SK-N-SH (cell line): ENCODE results near the gene LEKR1. TPM values are rescaled to one million over a fixed set of nuclear protein-coding genes. Genes with fewer than 3 reads are reported as not detected.

ENCODE experiments used
- CTCF ChIA-PET: fragments of 300-600, 350-600 bp; formaldehyde crosslinking; extraction: SDS; loops from one replicate; lab custom pipeline; 2021; lab: Yijun Ruan, JAX
- POLR2A ChIA-PET: fragments of 350-600 bp; sonication (Branson Sonifier 250); formaldehyde crosslinking; extraction: SDS; loops from one replicate; lab custom pipeline; 2020; ENCODE audit warnings: antibody characterized with exemption, inconsistent platforms; lab: Yijun Ruan, JAX
- DNase-seq: peaks from one replicate; pipeline ENCODE4 v3.0.0; 2012
- H2AFZ ChIP-seq: fragments of 200-600 bp; sonication (generic); 2 replicates; pipeline ENCODE4 v1.8.1; 2016; ENCODE audit warnings: antibody characterized with exemption, mild to moderate bottlenecking, low read depth
- H3F3A ChIP-seq: fragments of 200-600 bp; sonication (generic); replicated peaks from 2 replicates; pipeline ENCODE3; 2016; ENCODE audit warnings: antibody characterized with exemption, mild to moderate bottlenecking; ENCODE audit not compliant: insufficient read depth
- H3K27ac ChIP-seq, 2 experiments: fragments of 200-500 bp in 1 of 2; fragments of 200-600 bp in 1 of 2; sonication (Bioruptor generic) in 1 of 2; sonication (generic), shearing (Covaris generic) in 1 of 2; 2 replicates each; pipeline versions ENCODE4 v1.5.1 to v1.6.1; 2014 to 2016; ENCODE audit warnings: low read depth in 2 of 2, inconsistent platforms in 1 of 2, low read length in 1 of 2, mild to moderate bottlenecking in 1 of 2, mixed read lengths in 1 of 2
- H3K27me3 ChIP-seq: fragments of 200-600 bp; sonication (generic), shearing (Covaris generic); 2 replicates; pipeline ENCODE4 v1.6.1; 2016; ENCODE audit warnings: mixed run types; ENCODE audit not compliant: insufficient read depth
- H3K36me3 ChIP-seq, 2 experiments: fragments of 200-500 bp in 1 of 2; fragments of 200-600 bp in 1 of 2; sonication (Bioruptor generic) in 1 of 2; sonication (generic) in 1 of 2; replicated peaks in 1 of 2; 2 replicates each; pipeline versions ENCODE3 to v1.5.1; 2014 to 2016; ENCODE audit warnings: low read length in 1 of 2, mild to moderate bottlenecking in 1 of 2; ENCODE audit not compliant: insufficient read depth in 2 of 2, control insufficient read depth in 1 of 2
- H3K4me1 ChIP-seq, 2 experiments: fragments of 200-500 bp in 1 of 2; fragments of 200-600 bp in 1 of 2; sonication (Bioruptor generic) in 1 of 2; sonication (generic), shearing (Covaris generic) in 1 of 2; 2 replicates each; pipeline versions ENCODE4 v1.5.1 to v1.6.1; 2014 to 2016; ENCODE audit warnings: low read depth in 1 of 2, low read length in 1 of 2, mixed run types in 1 of 2; ENCODE audit not compliant: insufficient read depth in 2 of 2, control insufficient read depth in 1 of 2
- H3K4me2 ChIP-seq: fragments of 200-600 bp; sonication (generic), shearing (Covaris generic); 2 replicates; pipeline ENCODE4 v1.6.1; 2017; ENCODE audit warnings: mixed run types
- H3K4me3 ChIP-seq, 2 experiments: fragments of 200-500 bp in 1 of 2; fragments of 200-600 bp in 1 of 2; sonication (Bioruptor generic) in 1 of 2; sonication (generic), shearing (Covaris generic) in 1 of 2; 2 replicates each; pipeline versions ENCODE4 v1.5.1 to v1.8.1; 2014 to 2016; ENCODE audit warnings: low read depth in 2 of 2, inconsistent platforms in 1 of 2, low read length in 1 of 2, mild to moderate bottlenecking in 1 of 2, mixed read lengths in 1 of 2, moderate library complexity in 1 of 2
- H3K79me2 ChIP-seq: fragments of 200-600 bp; sonication (generic); 2 replicates; pipeline ENCODE4 v1.8.1; 2017; ENCODE audit warnings: mild to moderate bottlenecking; ENCODE audit not compliant: insufficient read depth
- H3K9ac ChIP-seq: fragments of 200-600 bp; sonication (generic); 2 replicates; pipeline ENCODE4 v1.6.1; 2017; ENCODE audit warnings: mixed run types
- H3K9me2 ChIP-seq: fragments of 200-600 bp; sonication (generic); 2 replicates; pipeline ENCODE4 v1.6.1; 2017; ENCODE audit warnings: mixed run types
- H3K9me3 ChIP-seq: fragments of 200-600 bp; sonication (generic); 2 replicates; pipeline ENCODE4 v1.6.1; 2017; ENCODE audit warnings: mixed run types, mild to moderate bottlenecking, moderate library complexity
- H4K20me1 ChIP-seq: fragments of 200-600 bp; sonication (generic); 2 replicates; pipeline ENCODE4 v1.6.1; 2017; ENCODE audit warnings: mild to moderate bottlenecking, mixed run types; ENCODE audit not compliant: insufficient read depth
- CHD2 ChIP-seq: fragments of 150-350 bp; IDR thresholded peaks from 2 replicates; pipeline ENCODE4 v1.6.1; 2018; ENCODE audit warnings: low read length; ENCODE audit not compliant: partially characterized antibody
- CTCF ChIP-seq: fragments of 200-600 bp; sonication (generic); IDR thresholded peaks from 2 replicates; pipeline ENCODE4 v1.6.1; 2017; ENCODE audit warnings: antibody characterized with exemption, mild to moderate bottlenecking, moderate library complexity
- EP300 ChIP-seq, 2 experiments: IDR thresholded peaks; 2 replicates each; pipeline versions ENCODE4 v1.4.0 to v1.6.1; 2012; ENCODE audit warnings: borderline replicate concordance in 1 of 2, low read depth in 1 of 2, low read length in 1 of 2
- EZH2phosphoT487 ChIP-seq: fragments of 200-600 bp; sonication (generic); IDR thresholded peaks from 2 replicates; pipeline ENCODE4 v1.6.1; 2017; ENCODE audit warnings: low read depth, mixed run types, mild to moderate bottlenecking, antibody characterized with exemption, moderate library complexity, borderline replicate concordance
- GABPA ChIP-seq: IDR thresholded peaks from 2 replicates; pipeline ENCODE4 v1.4.0; 2012; ENCODE audit warnings: low read depth, mild to moderate bottlenecking
- IRF3 ChIP-seq: fragments of 150-350 bp; IDR thresholded peaks from 2 replicates; pipeline ENCODE4 v1.6.1; 2016; ENCODE audit warnings: mild to moderate bottlenecking, low read depth, low read length
- JUND ChIP-seq: IDR thresholded peaks from 2 replicates; pipeline ENCODE4 v1.4.0; 2012
- MAX ChIP-seq: IDR thresholded peaks from 2 replicates; pipeline ENCODE4 v1.4.0; 2012; ENCODE audit warnings: low read depth
- NRF1 ChIP-seq: IDR thresholded peaks from 2 replicates; pipeline ENCODE4 v1.6.1; 2012; ENCODE audit warnings: low read depth, mild to moderate bottlenecking, low read length
- RCOR1 ChIP-seq: fragments of 150-350 bp; IDR thresholded peaks from 2 replicates; pipeline ENCODE4 v1.6.1; 2017; ENCODE audit warnings: antibody characterized with exemption, low read length
- SIN3A ChIP-seq: IDR thresholded peaks from 2 replicates; pipeline ENCODE4 v1.6.1; 2012; ENCODE audit warnings: low read depth, mild to moderate bottlenecking, low read length, moderate library complexity, borderline replicate concordance
- SMC3 ChIP-seq: IDR thresholded peaks from 2 replicates; pipeline ENCODE4 v1.6.1; 2012; ENCODE audit warnings: low read depth, low read length, improper control_type of control experiment
- YY1 ChIP-seq: IDR thresholded peaks from 2 replicates; pipeline ENCODE4 v1.4.0; 2012; ENCODE audit warnings: low read depth, mild to moderate bottlenecking
- WGBS: methylation state at CpG from one replicate; pipeline ENCODE4 v1.1.6; 2017; ENCODE audit warnings: low lambda C conversion rate; 5-methylcytosine and 5-hydroxymethylcytosine counted together
- polyA plus RNA-seq, 3 experiments: library from polyadenylated mRNA; depleted of rRNA; stranded (reverse); fragments of >200 nt; gene quantifications; 2 replicates each; pipeline ENCODE4 v1.2.3, GENCODE V29; 2012
- TF ChIP-seq, protein P1 (sequence below): IDR thresholded peaks from 2 replicates; pipeline ENCODE4 v1.4.0; 2012; ENCODE audit warnings: low read depth, borderline replicate concordance
- TF ChIP-seq, protein P2 (sequence below): IDR thresholded peaks from 2 replicates; pipeline ENCODE4 v1.6.1; 2012; ENCODE audit warnings: mild to moderate bottlenecking, low read depth, low read length, moderate library complexity

The LEKR1 gene
- polyA plus RNA-seq, 1 of the 3 experiments (the other 2 are of a cell fraction): 0.30 TPM

- DNase-seq: no peak
- H3K9me2 ChIP-seq: no peaks in the 10 kb centered on the region
- no peaks in the 10 kb centered on the region for H3K79me2 ChIP-seq
- H3K27ac ChIP-seq: no peak overlapping the region
- CTCF ChIA-PET: no interaction called here
- peaks cover 7 to 14% of the 10 kb centered on the region in 2 experiments; a peak in 3 of 4 replicates for H3K4me1 ChIP-seq
- 75% methylated on average over 3 of the region's 3 CpGs for WGBS
- H3K4me3 ChIP-seq: no peak overlapping the region
- no peaks in the 10 kb centered on the region for H3K9me3 ChIP-seq
- POLR2A ChIA-PET: no interaction called here
- peaks cover 4% of the 10 kb centered on the region for H3F3A ChIP-seq
- no peak for TF ChIP-seq EP300 (IDR thresholded peaks at IDR 0.05; ENCODE audit: borderline replicate concordance in 1 of 2, low read depth in 1 of 2, low read length in 1 of 2)
- no peaks in the 10 kb centered on the region for H4K20me1 ChIP-seq
- H2AFZ ChIP-seq: no peak overlapping the region
- no peak overlapping the region for H3K9ac ChIP-seq
- H3K36me3 ChIP-seq: no peaks in the 10 kb centered on the region
- H3K4me2 ChIP-seq: no peak overlapping the region
- no peaks in the 10 kb centered on the region for H3K27me3 ChIP-seq
Measured at GRCh38 chr3:156838035-156838434, 11.9 kb downstream of the LEKR1 start.

DNA sequence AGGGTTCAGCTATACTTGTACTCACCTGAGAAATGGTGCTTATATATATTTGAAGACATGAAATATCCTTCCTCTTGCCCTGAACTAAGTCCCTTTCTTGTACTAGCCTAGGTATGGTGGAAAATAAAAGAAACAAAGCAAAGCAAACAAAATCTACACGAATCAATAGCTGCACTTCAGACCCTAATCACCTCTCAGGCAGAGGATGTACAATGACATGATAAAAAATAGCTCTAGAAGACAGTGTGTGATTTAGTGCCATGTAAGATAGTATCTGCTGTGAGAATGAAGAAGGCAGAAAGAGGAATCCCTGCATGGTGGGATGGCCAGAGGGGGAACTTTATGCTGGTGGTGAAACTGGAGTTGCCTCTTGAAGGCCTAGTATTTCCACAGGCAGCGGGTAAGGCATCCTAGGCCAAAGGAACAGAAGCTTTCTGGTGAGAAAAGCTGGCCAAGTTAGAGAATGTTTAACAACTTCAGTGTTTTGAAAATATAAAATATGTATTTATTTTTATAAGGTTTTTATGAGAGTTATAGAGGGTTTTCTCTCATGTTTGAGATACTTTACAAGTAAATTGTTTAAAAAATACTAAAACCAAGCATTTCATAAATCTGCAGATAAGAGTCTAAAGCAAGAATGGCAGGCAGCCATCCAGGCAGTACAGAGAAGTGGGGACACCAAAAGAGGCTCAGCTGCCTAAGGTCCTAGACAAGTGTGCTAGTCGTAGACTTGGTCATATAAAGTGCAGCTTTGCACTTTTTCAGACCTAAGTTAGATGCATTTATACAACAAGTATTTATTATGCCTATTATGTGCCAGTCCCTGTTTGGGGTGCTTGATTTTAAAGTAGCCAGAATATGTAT, 14.9 kb downstream of the LEKR1 start:
- no peak overlapping the region for H3K4me2 ChIP-seq
- ChIA-PET CTCF (interaction anchor here (1.0 to 1.2 kb wide), 2 partner anchors 17 to 43 kb away, joined by 3 to 4 read pairs; no protein-coding TSS in a partner anchor), POLR2A (no interaction called here)
- WGBS: 77% methylated on average over 3 of the region's 3 CpGs
- no peak overlapping the region for H3K4me3 ChIP-seq
- no peaks in the 10 kb centered on the region for H3K9me2 ChIP-seq
- no peaks in the 10 kb centered on the region for H3K36me3 ChIP-seq
- no peaks in the 10 kb centered on the region for H4K20me1 ChIP-seq
- TF ChIP-seq EZH2phosphoT487 (no peak), EP300 (IDR thresholded peaks at IDR 0.05; ENCODE audit: borderline replicate concordance in 1 of 2, low read depth in 1 of 2, low read length in 1 of 2) (no peak), IRF3 (no peak), MAX (no peak), NRF1 (no peak), RCOR1 (no peak), JUND (no peak), SIN3A (no peak), CHD2 (no peak), YY1 (no peak), GABPA (no peak), CTCF (no peak), SMC3 (no peak)
- TF ChIP-seq, protein P1, sequence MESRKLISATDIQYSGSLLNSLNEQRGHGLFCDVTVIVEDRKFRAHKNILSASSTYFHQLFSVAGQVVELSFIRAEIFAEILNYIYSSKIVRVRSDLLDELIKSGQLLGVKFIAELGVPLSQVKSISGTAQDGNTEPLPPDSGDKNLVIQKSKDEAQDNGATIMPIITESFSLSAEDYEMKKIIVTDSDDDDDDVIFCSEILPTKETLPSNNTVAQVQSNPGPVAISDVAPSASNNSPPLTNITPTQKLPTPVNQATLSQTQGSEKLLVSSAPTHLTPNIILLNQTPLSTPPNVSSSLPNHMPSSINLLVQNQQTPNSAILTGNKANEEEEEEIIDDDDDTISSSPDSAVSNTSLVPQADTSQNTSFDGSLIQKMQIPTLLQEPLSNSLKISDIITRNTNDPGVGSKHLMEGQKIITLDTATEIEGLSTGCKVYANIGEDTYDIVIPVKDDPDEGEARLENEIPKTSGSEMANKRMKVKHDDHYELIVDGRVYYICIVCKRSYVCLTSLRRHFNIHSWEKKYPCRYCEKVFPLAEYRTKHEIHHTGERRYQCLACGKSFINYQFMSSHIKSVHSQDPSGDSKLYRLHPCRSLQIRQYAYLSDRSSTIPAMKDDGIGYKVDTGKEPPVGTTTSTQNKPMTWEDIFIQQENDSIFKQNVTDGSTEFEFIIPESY: no peak
- TF ChIP-seq, protein P2, sequence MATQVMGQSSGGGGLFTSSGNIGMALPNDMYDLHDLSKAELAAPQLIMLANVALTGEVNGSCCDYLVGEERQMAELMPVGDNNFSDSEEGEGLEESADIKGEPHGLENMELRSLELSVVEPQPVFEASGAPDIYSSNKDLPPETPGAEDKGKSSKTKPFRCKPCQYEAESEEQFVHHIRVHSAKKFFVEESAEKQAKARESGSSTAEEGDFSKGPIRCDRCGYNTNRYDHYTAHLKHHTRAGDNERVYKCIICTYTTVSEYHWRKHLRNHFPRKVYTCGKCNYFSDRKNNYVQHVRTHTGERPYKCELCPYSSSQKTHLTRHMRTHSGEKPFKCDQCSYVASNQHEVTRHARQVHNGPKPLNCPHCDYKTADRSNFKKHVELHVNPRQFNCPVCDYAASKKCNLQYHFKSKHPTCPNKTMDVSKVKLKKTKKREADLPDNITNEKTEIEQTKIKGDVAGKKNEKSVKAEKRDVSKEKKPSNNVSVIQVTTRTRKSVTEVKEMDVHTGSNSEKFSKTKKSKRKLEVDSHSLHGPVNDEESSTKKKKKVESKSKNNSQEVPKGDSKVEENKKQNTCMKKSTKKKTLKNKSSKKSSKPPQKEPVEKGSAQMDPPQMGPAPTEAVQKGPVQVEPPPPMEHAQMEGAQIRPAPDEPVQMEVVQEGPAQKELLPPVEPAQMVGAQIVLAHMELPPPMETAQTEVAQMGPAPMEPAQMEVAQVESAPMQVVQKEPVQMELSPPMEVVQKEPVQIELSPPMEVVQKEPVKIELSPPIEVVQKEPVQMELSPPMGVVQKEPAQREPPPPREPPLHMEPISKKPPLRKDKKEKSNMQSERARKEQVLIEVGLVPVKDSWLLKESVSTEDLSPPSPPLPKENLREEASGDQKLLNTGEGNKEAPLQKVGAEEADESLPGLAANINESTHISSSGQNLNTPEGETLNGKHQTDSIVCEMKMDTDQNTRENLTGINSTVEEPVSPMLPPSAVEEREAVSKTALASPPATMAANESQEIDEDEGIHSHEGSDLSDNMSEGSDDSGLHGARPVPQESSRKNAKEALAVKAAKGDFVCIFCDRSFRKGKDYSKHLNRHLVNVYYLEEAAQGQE: no peak
- H3K9ac ChIP-seq: no peak overlapping the region
- H3K79me2 ChIP-seq: no peaks in the 10 kb centered on the region
- no peak overlapping the region for H3K27ac ChIP-seq
- no peaks in the 10 kb centered on the region for H3K27me3 ChIP-seq
- peaks cover 4% of the 10 kb centered on the region for H3F3A ChIP-seq
- no peaks in the 10 kb centered on the region for H3K9me3 ChIP-seq
- DNase-seq: no peak
- no peak overlapping the region for H2AFZ ChIP-seq
- H3K4me1 ChIP-seq: peaks cover 8% of the 10 kb centered on the region in 2 experiments; a peak in 3 of 4 replicates
